GM21360 (cell line): ENCODE data around the gene CRYZL1.
"Not testable (repeated sequence)": the region's sequence is repeated elsewhere in the genome, so short reads cannot be mapped to it uniquely, and the experiment has no call there.

ENCODE experiments used
- ATAC-seq: cut with Tn5 transposase; IDR thresholded peaks from one replicate; pipeline ENCODE4 v1.9.1; 2021; ENCODE audit warnings: mild to moderate bottlenecking, moderate library complexity; ENCODE audit not compliant: unreplicated experiment

Gene CRYZL1

DNA sequence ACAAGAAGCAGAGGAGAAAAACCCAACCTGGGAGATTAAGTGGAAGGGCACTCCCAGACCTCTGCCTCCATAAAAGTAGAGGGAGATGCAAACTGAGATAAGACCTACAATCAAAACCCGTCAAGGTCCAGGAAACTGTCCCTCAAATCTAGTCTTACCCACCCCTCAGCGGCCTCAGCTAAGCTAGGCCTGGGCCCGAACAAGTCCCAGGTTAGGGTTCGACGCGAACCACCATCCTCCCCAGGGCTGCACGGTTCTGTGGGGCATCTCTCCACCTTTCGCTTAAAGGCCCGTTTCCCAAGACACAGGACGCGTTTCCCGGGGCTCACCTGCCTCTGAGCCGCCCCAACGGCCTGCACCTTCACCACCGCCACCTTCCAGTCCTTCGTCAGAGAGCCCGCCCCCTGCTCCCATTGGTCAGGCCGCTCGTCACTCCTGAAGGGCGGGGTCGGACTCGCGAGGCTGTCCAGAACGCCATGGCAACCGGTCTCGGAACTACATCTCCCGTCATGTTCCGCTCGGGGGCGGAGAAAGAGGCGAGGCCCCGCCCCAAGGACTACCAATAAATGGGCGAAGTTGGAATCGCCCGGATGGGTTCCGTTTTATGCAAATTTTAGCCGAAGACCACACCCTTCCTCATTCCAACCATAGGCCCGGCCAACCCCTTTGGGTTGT lies at the start of gene CRYZL1:
TSS of gene CRYZL1 (minus strand) at position 390 of the 675 bp plus-strand sequence. CDS start 10,190 bp downstream, outside the sequence.
- peak; percentile 82 for ATAC-seq

DNA sequence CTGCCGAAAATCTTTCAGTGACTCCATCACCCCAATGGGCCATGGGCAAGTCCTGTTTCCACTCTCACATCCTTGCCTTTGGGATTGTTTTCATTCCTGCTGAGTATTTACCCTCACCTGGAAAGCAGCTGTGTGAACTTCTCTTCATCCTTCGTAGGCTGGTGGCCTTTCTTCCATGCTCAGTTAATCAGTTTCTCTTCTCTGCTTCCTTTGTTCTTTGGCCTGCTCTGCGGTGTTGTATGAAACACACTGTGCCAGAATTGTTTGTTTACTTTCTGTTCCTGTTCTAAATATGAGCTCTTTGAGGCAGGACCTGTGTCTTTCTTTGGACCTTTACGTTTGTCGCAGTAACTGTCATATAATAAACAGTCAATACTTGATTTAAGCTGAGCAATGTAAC lies 49.3 kb upstream of the CRYZL1 start:
- no peak for ATAC-seq

DNA sequence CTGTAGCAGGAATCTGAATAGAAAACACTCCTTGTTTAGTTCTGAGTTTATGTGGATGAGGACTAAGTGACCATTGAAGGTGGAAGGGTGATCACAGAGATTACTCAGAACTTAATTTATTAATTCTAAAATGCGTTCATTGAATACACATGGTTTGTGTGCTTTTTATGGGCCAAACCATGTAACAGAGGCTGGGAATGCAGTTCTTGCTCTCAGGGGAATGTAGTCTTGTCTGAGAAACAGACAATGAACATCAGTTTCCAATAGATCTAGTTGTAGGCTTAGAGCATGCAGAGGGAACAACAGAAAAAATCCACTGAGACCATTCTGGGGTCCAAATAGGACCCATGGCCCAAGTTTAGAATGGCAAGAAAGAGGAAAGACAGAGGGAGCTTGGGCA lies 46.8 kb upstream of the CRYZL1 start:
- ATAC-seq = no peak

DNA sequence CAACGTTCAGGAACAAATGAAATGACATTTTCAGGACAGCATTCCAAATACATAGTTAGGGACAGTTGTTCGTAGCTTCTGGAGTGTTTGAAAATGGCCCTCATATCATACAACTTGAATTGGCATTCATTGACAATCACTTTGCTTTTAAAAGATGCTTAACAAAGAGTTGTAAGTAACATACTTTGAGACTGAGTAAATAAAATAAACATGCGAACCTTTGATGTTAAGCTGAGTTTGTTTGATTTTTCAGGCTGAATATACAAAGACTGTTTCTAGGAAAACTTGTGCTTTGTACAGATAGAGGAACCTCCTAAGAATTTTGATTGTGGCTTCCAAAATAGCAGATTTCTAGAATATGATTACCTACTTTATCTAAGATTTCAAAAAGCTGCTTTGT lies 46.1 kb upstream of the CRYZL1 start:
- ATAC-seq = no peak

DNA sequence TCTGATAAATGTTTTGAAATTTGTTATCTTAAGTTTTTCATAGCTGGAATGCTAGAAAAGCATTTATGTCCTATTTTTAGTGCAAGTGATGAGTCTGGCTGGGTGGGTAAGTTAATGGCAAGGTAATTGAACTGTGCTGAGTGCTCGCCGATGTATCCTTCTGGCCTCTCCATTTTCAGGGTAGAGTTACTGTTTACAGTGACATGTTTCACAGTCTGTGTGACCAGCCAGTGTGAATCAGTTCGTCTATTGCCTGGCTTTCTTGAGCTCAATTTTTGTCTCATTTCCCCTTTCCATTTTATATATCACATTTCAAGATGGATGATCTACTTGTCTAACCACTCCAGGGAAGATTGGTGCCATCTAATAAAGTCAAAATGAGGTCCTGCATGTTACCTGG lies 44.8 kb upstream of the CRYZL1 start:
- no peak for ATAC-seq

DNA sequence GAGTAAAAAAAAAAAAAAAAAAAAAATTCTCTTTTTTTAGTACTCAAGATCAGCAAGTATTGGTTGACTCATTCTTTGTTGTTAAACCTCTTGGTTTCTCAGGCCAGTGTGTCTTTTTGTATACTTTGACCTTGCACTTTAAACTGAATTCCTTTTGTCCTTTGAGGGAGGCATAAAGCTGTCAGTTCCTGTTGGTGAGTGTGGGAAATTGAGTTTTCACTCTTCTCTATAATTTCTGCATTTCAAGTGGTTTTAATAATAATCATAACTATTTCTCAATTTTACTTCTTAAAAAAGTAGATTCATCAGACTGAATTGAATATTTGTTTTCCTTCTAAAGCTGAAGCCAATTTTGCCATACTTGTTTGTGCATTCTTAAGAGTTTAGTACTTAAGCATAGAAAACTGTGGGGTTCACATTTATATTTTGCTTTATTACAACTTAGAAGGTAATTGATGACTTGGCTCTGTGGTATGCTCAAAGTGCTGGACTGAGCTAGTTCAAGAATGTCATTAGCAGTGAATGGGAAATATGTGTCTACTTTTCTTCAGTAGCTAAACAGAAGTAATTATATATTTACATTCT lies 44.2 kb upstream of the CRYZL1 start:
- no peak for ATAC-seq

DNA sequence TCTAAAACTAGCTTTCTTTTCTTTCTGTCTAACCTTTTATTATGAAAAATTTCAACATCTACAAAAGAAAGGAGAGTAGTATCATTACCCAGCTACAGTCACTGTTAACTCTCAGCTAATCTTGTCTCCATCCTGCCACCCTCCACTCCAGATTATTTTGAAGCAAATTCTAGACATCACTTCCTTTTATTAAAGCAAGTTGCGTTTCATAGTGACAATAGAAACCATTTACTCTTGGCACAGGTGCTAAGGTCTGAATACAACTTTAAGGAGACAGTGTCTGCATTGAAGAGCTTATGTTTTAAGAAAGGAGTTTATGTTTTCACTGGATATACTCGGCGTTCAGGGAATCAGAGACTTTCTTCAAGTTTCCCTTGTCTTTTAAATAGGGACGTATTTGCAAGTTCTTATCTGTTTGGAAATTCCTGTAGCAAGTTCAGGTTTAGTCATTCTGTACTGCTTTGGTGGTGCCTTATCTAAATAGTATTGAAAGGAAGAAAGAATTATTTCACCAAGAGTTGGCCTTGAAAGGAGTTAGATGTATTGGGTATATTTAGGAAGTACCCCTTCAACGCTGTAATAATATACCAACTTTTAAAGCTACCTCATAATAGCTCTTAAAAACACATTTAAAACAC lies 43.5 kb upstream of the CRYZL1 start:
- ATAC-seq = no peak

DNA sequence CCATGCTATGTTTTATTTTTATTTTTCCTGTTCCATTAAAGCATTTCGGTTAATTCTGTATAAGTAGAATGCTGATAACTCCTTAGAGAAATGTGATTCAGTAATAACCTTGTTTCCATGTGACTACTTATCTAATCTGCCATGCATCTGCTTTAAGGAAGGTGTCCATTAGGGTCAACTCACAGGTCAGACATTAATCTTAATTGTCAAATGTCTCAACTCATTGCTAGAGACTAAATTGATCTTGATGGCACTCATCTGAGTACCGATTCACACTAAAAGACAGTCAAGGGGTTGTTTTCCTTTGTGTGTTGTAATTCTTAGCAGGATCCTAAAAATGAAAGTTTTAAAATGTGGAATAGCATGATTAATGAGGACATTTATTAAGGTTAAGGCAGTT lies 42.5 kb upstream of the CRYZL1 start:
- ATAC-seq = no peak

DNA sequence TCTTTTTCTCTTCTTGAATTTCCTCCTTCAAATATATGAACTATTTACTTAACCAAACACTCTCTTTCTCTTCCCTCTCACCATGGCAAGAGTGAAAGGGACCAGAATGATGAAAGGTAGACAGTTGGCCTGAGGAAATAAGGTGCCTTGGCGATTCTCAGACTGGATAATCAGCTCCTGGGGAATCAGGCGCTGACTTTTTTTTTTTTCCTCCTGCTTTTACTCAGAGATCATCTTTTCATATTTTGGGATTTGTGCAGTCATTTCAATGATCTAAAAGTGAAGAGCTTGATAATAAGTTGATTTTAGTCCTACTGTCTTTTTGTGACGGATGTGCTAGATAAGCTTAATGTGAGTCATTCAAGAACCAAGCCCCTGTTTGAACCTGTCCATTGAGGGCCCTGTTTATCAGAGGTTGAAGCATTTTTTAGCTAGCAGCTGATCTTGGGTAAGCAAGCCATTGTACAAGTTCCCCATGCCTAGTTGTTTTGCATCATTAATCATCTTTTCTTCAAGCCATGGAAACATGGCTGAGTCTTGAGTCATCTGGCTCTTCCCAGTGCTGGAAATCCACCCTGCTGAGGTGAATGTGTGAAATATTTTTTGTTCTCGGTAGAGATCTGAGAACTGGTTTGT lies 41.6 kb upstream of the CRYZL1 start:
- ATAC-seq = no peak

DNA sequence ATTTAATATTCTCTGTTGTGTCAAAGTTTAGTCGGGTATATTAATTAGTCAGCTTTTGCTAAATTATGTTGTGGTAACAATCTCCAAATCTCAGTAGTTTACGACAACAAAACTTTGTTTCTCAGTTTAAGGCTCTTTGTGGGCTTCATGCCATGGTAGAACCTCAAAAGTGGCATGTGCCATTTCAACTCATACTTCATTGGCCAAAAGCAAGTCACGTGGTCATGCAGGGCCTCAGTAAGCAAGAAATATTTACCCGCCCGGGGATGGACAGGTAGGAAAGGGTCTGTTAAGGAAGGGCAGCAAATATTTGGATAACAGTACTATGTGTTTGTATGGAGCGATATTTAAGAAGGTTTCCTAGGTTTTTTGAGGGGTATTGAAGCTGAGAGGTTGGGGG lies 39.3 kb upstream of the CRYZL1 start:
- no peak for ATAC-seq

DNA sequence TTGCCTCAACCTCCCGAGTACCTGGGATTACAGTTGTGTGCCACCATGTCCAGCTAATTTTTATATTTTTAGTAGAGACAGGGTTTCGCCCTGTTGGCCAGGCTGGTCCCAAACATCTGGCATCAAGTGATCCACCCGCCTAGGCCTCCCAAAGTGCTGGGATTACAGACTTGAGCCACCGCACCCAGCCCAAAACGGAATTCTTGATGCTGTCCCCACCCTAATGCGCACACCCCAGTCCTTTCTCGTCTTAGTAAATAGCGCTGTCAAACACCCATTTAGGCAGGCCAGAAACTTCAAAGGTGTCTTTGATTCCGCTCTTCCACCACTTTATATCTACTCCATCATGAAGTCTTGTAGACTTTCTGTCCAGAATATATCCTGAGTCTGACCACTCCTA lies 35.9 kb upstream of the CRYZL1 start:
- no peak for ATAC-seq

DNA sequence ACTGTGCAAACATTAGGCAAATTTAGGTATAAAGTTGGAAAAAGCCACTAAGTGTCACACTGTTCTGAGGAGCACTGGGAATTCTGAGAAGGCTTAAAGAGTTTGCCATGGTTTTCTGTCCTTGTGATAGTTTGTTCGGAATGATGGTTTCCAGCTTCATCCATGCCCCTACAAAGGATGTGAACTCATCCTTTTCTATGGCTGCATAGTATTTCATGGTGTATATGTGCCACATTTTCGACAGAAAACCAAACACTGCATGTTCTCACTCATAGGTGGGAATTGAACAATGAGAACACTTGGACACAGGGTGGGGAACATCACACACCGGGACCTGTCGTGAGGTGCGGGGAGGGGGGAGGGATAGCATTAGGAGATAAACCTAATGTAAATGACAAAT lies 35.1 kb upstream of the CRYZL1 start:
- not testable (repeated sequence) for ATAC-seq

DNA sequence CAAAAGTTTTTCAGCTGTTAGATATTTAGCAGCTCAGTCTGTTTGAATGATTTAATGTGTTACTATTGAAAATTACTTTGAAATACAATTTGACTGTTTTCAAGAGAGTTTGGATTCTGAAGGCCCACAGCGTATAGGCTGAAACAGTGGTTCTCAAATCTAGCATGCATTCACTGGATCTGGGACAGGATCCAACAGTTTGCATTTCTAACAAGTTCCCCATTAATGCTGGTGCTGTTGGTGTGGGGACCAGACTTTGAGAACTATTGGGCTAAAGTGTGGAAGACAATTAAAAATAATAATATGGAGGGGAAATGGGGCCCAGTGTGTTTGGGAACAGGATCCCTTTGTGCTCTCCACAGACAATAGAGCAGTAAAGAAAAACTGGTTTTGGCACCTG lies 32.7 kb upstream of the CRYZL1 start:
- ATAC-seq = no peak

DNA sequence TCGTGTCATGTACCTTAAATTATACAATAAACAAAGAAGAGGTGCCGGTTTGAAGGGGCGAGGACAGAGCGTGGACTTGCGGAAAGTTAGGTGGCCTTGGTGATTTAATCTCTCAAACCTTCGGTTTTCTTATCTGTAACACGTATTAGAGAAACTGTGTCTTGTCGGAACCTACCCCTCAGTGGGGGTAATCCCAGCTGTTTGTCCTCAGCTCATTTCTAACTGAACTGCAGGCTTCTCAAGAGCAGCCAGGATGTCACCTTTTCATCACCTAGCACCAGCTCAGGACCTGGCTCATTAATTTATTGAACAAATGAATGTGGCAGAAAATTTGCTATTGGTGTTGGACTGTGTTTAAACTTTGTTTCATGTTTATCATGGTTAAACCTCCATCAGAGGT lies 31.9 kb upstream of the CRYZL1 start:
- ATAC-seq = no peak

DNA sequence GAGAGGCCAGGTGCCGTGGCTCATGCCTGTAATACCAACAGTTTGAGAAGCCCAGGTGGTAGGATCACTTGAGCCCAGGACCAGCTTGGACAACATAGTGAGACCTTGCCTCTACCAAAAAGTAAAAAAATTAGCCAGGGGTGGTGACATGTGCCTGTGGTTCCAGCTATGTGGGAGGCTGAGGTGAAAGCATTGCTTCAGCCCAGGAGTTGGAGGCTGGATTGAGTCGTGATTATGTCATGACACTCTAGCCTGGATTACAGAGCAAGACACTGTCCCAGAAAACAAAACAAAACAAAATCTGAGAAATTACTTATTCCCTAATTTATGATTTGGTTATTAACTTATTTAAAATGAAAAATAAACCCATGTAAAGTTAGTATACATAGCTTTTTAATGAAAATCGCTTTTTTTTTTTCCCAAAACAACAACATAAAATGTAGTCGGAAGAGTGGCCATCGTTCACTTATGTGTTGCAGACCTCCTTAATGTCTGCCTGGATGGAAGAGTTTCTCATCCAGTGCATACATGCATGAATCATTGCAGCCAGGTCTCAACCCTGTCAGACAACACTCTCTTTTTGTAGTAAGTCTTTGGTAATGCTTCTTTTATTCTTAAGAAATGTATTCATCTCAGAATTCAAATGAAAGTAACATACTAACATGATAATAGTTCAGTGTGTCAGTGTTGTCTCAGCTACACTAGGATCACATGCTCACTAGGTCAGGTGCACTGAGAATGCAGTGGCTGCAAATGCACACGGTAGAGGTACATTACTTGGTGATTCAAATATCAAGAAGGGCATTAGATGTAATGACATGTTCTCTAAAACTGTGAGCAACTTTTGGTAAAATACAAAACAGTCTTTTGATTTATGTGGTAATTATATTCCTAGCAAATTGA lies 28.8 kb upstream of the CRYZL1 start:
- ATAC-seq = no peak

DNA sequence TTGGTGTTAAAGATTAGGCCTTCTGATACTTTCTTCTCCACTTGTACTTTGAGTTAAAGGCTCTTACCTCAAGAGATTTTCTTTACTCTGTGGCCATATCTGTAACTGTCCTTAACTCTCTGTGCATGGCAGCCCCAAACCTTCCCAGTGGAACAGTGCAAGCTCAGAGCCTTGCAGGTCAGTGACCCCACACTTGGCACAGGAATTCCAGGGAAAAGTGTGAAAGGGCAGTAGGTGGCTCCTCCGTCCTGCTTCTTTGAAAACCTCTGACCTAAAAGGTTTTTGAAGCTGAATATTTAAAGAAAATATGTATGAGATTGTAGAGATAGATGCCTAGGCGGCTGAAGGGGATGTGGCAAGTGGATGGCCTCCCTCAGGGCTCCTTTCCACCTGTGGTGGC lies 27.1 kb upstream of the CRYZL1 start:
- no peak for ATAC-seq

DNA sequence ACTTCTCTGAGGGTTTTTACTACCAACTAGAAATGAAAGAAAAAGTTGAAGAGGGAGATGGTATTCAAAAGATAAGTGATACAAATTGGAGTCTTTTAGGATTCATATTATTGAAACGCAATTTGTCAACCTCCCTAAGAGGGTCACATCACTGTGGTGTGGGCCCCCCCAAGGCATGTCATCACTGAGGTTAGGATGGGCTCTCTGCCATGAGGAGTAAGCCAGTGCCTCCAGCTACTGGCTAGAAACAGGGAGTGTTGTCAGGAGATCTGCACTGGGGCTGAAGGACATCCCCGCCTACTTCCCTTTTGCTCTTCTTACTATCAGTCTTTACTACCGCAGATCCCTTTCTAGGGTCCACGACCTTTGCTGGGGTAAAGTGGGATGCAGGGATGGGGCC lies 26.6 kb upstream of the CRYZL1 start:
- ATAC-seq = no peak

DNA sequence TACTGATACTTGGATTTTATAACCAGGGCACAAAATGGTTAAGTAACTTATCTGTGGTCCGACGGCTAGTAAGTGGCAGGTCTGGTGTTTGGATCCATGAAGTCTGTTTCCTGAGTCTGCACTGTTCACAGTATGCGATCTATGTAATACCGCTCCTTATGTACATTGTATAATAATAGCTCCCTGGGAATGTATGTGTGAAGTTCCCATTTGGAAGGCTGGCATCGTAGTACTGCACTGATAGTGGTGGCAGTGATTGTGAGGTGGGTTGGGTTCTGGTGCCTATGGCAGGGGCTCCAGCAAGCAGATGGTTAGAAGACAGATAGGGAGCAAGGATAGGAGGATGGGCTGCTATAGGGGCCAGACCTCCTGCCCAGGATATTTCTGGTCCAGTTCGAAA lies 26.1 kb upstream of the CRYZL1 start:
- ATAC-seq = no peak

DNA sequence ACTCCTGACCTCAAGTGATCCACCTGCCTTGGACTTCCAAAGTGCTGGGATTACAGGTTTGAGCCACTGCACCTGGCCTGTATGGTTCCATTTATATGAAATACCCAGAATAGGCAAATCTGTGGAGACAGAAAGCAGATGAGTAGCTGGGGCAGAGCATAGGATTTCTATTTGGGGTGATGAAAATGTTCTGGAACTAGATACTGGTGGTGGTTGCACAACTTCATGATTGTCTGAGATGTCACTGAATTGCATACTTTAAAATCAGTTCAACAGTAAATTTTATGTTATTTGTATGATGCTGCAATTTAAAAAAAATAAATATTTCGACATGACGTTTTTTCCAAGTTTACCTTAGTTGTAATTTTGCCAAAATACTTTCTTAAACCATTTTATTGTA lies 24.6 kb upstream of the CRYZL1 start:
- ATAC-seq = no peak

DNA sequence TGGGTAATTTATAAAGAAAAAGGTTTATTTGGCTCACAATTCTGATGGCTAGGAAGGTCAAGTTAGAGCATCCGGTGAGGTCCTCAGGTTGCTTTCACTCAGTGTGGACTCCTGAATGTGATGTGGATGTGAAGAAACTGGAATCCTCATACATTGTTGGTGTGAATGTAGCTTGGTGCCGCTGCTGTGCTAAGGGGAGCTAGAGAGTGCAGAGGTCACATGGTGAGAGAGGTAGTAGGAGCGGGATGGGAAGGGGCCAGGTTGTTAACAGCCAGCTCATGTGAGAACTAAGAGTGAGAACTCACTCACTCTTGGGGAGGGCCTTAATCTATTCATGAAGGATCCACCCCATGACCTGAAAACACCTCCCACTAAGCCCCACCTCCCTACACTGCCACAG lies 22.6 kb upstream of the CRYZL1 start:
- no peak for ATAC-seq

DNA sequence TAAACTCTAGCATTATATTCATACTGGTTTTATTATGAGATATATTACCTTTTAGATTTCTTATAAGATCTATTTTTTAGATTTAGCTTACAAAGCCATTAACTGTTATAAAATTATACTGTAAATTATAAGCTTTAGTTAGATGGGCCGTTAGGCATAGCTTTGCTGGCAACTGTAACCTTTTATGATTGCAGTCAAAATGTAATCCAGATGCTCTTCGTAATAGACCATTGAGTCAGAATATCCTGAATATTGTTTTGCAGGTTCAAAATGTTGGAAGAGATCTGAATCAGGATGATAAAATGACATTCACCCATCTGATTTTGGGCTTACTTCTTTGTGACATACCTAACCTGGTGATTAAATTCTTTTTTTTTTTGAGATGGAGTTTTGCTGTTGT lies 21.7 kb upstream of the CRYZL1 start:
- no peak for ATAC-seq
